ENCODE data around the gene GABRG3. TPM values are rescaled to one million over a fixed set of nuclear protein-coding genes. Genes with fewer than 3 reads are reported as not detected.

GABRG3 gene
- total RNA-seq, 1 experiment from 2014 or later, result not detected

DNA sequence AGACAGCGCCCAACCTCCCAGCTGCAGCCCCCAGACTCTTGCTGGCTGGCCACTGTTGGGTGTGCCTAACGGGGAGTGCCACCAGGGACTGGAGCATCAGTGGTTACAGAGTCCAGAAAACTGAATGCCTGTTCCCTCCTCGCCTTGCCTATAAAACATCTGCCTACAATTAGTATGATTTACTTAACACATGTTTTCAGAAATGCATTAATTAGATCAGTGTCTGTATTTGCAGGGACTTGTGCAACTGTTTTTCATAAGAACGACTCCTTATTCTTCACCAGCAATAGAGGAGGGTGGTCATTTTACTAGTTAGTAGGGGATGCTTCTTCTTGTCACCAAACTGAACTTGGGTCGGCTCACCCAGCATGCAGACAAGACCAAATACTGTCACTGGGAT, 248.7 kb downstream of the GABRG3 start:
- CTCF ChIA-PET, result no interaction called here

DNA sequence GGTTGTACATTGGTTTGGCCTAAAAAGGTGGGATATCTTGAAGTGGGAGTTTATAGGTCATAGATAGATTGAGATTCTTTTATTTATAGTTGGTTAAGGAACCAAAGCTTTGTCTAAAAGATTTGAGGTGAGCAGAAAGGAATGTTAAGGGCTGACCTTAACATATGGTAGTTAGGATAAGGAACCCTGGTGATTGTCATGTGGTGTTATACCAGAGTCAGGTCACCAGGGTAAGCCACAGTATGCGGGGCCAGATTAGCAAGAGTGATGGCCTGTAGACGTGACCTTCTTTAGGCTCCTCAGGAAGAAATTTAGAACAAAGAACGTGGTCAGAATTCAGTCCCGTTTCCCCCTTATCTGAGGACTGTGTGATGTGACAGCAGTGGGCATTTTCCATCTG, 249.2 kb downstream of the GABRG3 start:
- H3K9me3 ChIP-seq (ENCODE audit: control insufficient read depth in 1 of 2, insufficient read depth in 1 of 2, low read depth in 1 of 2, low read length in 2 of 2), result peaks cover 8 to 50% of the 10 kb centered on the region in 2 experiments; a peak in 2 of 4 replicates
- H3K9ac ChIP-seq (ENCODE audit: low read length), result no peak overlapping the region
- ChIA-PET CTCF (no interaction called here), RAD21 (ENCODE audit: low non-redundant PET in 1 of 2, low total read pairs in 2 of 2, uncharacterized antibody in 2 of 2, unreplicated experiment in 2 of 2) (no interaction called here), POLR2A (no interaction called here)
- BruUV-seq (replicated peaks), result no TSS peak
- intact Hi-C loops (cut with micrococcal nuclease), result no loop called here
- no peaks in the 10 kb centered on the region for H3K36me3 ChIP-seq (ENCODE audit: control insufficient read depth in 1 of 2, insufficient read depth in 2 of 2, low read length in 2 of 2)
- H3K79me2 ChIP-seq (ENCODE audit: insufficient read depth, low read length), result no peaks in the 10 kb centered on the region
- H3K4me3 ChIP-seq (replicated peaks in 1 of 2; ENCODE audit: low read depth in 1 of 2, low read length in 2 of 2), result no peak overlapping the region
- ATAC-seq (no peak), DNase-seq (ENCODE audit: low read depth, low spot score) (no peak)
- no peak overlapping the region for H2AFZ ChIP-seq (ENCODE audit: low read depth, low read length, poor library complexity, severe bottlenecking)
- no peaks in the 10 kb centered on the region for H3K27me3 ChIP-seq (ENCODE audit: insufficient read depth, low read length)
- no peak overlapping the region for H3K4me2 ChIP-seq (ENCODE audit: low read length)
- no peaks in the 10 kb centered on the region for H3K4me1 ChIP-seq (ENCODE audit: control insufficient read depth in 1 of 2, insufficient read depth in 2 of 2, low read length in 2 of 2)
- no peak overlapping the region for H3K27ac ChIP-seq (ENCODE audit: low read depth, low read length)
- no peaks in the 10 kb centered on the region for H4K20me1 ChIP-seq (ENCODE audit: insufficient read depth)
- no peaks in the 10 kb centered on the region for H3K9me2 ChIP-seq (ENCODE audit: insufficient read depth)
- TF ChIP-seq RAD21 (IDR thresholded peaks at IDR 0.05; ENCODE audit: low read depth) (no peak), YY1 (IDR thresholded peaks at IDR 0.05; ENCODE audit: extremely low read depth, insufficient replicate concordance, low read depth, low read length) (no peak), CEBPB (IDR thresholded peaks at IDR 0.05; ENCODE audit: low read depth) (no peak), FOSL1 (IDR thresholded peaks at IDR 0.05; ENCODE audit: low read depth) (no peak), EZH2 (IDR thresholded peaks at IDR 0.05) (no peak), ELF1 (IDR thresholded peaks at IDR 0.05; ENCODE audit: borderline replicate concordance, low read depth) (no peak), CBX3 (IDR thresholded peaks at IDR 0.05; ENCODE audit: low read depth) (no peak), SP1 (IDR thresholded peaks at IDR 0.05; ENCODE audit: low read depth) (no peak)
- TF ChIP-seq, protein P1, sequence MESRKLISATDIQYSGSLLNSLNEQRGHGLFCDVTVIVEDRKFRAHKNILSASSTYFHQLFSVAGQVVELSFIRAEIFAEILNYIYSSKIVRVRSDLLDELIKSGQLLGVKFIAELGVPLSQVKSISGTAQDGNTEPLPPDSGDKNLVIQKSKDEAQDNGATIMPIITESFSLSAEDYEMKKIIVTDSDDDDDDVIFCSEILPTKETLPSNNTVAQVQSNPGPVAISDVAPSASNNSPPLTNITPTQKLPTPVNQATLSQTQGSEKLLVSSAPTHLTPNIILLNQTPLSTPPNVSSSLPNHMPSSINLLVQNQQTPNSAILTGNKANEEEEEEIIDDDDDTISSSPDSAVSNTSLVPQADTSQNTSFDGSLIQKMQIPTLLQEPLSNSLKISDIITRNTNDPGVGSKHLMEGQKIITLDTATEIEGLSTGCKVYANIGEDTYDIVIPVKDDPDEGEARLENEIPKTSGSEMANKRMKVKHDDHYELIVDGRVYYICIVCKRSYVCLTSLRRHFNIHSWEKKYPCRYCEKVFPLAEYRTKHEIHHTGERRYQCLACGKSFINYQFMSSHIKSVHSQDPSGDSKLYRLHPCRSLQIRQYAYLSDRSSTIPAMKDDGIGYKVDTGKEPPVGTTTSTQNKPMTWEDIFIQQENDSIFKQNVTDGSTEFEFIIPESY (IDR thresholded peaks at IDR 0.05; ENCODE audit: extremely low read depth, insufficient replicate concordance, low read length), result no peak
- TF ChIP-seq, protein P2, sequence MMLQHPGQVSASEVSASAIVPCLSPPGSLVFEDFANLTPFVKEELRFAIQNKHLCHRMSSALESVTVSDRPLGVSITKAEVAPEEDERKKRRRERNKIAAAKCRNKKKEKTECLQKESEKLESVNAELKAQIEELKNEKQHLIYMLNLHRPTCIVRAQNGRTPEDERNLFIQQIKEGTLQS (IDR thresholded peaks at IDR 0.05), result no peak
- TF ChIP-seq, protein P3, sequence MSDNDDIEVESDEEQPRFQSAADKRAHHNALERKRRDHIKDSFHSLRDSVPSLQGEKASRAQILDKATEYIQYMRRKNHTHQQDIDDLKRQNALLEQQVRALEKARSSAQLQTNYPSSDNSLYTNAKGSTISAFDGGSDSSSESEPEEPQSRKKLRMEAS (IDR thresholded peaks at IDR 0.05), result no peak

More for the DNA sequence above, 248.7 kb downstream of the GABRG3 start:
- Histone ChIP-seq H3K9me2 (ENCODE audit: insufficient read depth) (no peaks in the 10 kb centered on the region), H3K9me3 (ENCODE audit: control insufficient read depth in 1 of 2, insufficient read depth in 1 of 2, low read depth in 1 of 2, low read length in 2 of 2) (peaks cover 6 to 47% of the 10 kb centered on the region in 2 experiments; a peak in 2 of 4 replicates), H3K27ac (ENCODE audit: low read depth, low read length) (no peak overlapping the region), H3K4me3 (replicated peaks in 1 of 2; ENCODE audit: low read depth in 1 of 2, low read length in 2 of 2) (no peak overlapping the region), H3K9ac (ENCODE audit: low read length) (no peak overlapping the region), H3K79me2 (ENCODE audit: insufficient read depth, low read length) (no peaks in the 10 kb centered on the region), H3K27me3 (ENCODE audit: insufficient read depth, low read length) (no peaks in the 10 kb centered on the region), H3K4me2 (ENCODE audit: low read length) (no peak overlapping the region), H3K36me3 (ENCODE audit: control insufficient read depth in 1 of 2, insufficient read depth in 2 of 2, low read length in 2 of 2) (no peaks in the 10 kb centered on the region), H2AFZ (ENCODE audit: low read depth, low read length, poor library complexity, severe bottlenecking) (no peak overlapping the region), H3K4me1 (ENCODE audit: control insufficient read depth in 1 of 2, insufficient read depth in 2 of 2, low read length in 2 of 2) (no peaks in the 10 kb centered on the region), H4K20me1 (ENCODE audit: insufficient read depth) (no peaks in the 10 kb centered on the region)
- TF ChIP-seq CEBPB (IDR thresholded peaks at IDR 0.05; ENCODE audit: low read depth), result no peak
- no peak for TF ChIP-seq ZNF274 (IDR thresholded peaks at IDR 0.05; ENCODE audit: low read depth, low read length)
- TF ChIP-seq EZH2phosphoT487 (IDR thresholded peaks at IDR 0.05; ENCODE audit: borderline replicate concordance), result no peak
- no peak for TF ChIP-seq POLR2A (IDR thresholded peaks at IDR 0.05; ENCODE audit: borderline replicate concordance, extremely low read depth, insufficient read depth, insufficient read length)
- TF ChIP-seq, protein P4, sequence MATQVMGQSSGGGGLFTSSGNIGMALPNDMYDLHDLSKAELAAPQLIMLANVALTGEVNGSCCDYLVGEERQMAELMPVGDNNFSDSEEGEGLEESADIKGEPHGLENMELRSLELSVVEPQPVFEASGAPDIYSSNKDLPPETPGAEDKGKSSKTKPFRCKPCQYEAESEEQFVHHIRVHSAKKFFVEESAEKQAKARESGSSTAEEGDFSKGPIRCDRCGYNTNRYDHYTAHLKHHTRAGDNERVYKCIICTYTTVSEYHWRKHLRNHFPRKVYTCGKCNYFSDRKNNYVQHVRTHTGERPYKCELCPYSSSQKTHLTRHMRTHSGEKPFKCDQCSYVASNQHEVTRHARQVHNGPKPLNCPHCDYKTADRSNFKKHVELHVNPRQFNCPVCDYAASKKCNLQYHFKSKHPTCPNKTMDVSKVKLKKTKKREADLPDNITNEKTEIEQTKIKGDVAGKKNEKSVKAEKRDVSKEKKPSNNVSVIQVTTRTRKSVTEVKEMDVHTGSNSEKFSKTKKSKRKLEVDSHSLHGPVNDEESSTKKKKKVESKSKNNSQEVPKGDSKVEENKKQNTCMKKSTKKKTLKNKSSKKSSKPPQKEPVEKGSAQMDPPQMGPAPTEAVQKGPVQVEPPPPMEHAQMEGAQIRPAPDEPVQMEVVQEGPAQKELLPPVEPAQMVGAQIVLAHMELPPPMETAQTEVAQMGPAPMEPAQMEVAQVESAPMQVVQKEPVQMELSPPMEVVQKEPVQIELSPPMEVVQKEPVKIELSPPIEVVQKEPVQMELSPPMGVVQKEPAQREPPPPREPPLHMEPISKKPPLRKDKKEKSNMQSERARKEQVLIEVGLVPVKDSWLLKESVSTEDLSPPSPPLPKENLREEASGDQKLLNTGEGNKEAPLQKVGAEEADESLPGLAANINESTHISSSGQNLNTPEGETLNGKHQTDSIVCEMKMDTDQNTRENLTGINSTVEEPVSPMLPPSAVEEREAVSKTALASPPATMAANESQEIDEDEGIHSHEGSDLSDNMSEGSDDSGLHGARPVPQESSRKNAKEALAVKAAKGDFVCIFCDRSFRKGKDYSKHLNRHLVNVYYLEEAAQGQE (IDR thresholded peaks at IDR 0.05; ENCODE audit: low read depth), result no peak
- BruUV-seq (replicated peaks), result no TSS peak
- DNase-seq (ENCODE audit: low read depth, low spot score) (no peak), ATAC-seq (no peak)
- POLR2A ChIA-PET, result no interaction called here
- intact Hi-C loops (cut with micrococcal nuclease), result no loop called here
- RAD21 ChIA-PET (ENCODE audit: low non-redundant PET in 1 of 2, low total read pairs in 2 of 2, uncharacterized antibody in 2 of 2, unreplicated experiment in 2 of 2), result no interaction called here

All from HCT116 (cell line).